ENCODE results near the gene OR4D1.
A peak's percentile ranks its signal among the peaks of the same experiment; 100 is the strongest.

Gene OR4D1

GRCh38 chr17:58150394-58150793 lies 2.2 kb downstream of the OR4D1 start:
- no peak for DNase-seq
- intact Hi-C loops (cut with DNase I), result no loop called here

- no peak for DNase-seq
- intact Hi-C loops (cut with DNase I), result no loop called here
Observed at GRCh38 chr17:58153046-58153445, 4.9 kb downstream of the OR4D1 start.

GRCh38 chr17:58153671-58154070 lies 5.5 kb downstream of the OR4D1 start:
- no peak for DNase-seq
- intact Hi-C loops (cut with DNase I), result no loop called here

GRCh38 chr17:58156839-58157803 lies 8.9 kb downstream of the OR4D1 start:
- DNase-seq, result peak in 7 of 10 donors; percentile 19 to 85 (median 51)
- intact Hi-C loops (cut with DNase I), result no loop called here

- intact Hi-C loops (cut with DNase I), result no loop called here
- DNase-seq, result no peak
Observed at GRCh38 chr17:58158181-58158580, 10.0 kb downstream of the OR4D1 start.

GRCh38 chr17:58161566-58161965 lies 13.4 kb downstream of the OR4D1 start:
- DNase-seq, result no peak
- intact Hi-C loops (cut with DNase I), result no loop called here

- intact Hi-C loops (cut with DNase I), result no loop called here
- DNase-seq, result no peak
Observed at GRCh38 chr17:58165981-58166380, 17.8 kb downstream of the OR4D1 start.

GRCh38 chr17:58166682-58167081 lies 18.5 kb downstream of the OR4D1 start, which contains the start of gene OR4D2:
Gene OR4D2 (plus strand): TSS chr17:58166982. CDS start chr17:58169656, 2,674 bp downstream.
- intact Hi-C loops (cut with DNase I), result no loop called here
- no peak for DNase-seq

GRCh38 chr17:58170622-58171021 lies 22.4 kb downstream of the OR4D1 start:
- no peak for DNase-seq
- intact Hi-C loops (cut with DNase I), result loop anchor here (5.0 kb wide), 1 partner anchor 48 kb away; no protein-coding TSS in a partner anchor

GRCh38 chr17:58172369-58173071 lies 24.3 kb downstream of the OR4D1 start:
- intact Hi-C loops (cut with DNase I), result loop anchor here (5.0 kb wide), 1 partner anchor 50 kb away; no protein-coding TSS in a partner anchor
- DNase-seq, result no peak

GRCh38 chr17:58174871-58175270 lies 26.7 kb downstream of the OR4D1 start:
- DNase-seq, result no peak
- intact Hi-C loops (cut with DNase I), result loop anchor here (5.0 kb wide), 1 partner anchor 53 kb away; no protein-coding TSS in a partner anchor

- intact Hi-C loops (cut with DNase I), result no loop called here
- DNase-seq, result no peak
Observed at GRCh38 chr17:58176200-58176599, 28.0 kb downstream of the OR4D1 start.

GRCh38 chr17:58181796-58182195 lies 33.6 kb downstream of the OR4D1 start:
- intact Hi-C loops (cut with DNase I), result no loop called here
- DNase-seq, result no peak

- intact Hi-C loops (cut with DNase I), result no loop called here
- DNase-seq, result no peak
Observed at GRCh38 chr17:58183514-58183913, 35.3 kb downstream of the OR4D1 start.

GRCh38 chr17:58184308-58184985 lies 36.3 kb downstream of the OR4D1 start:
- DNase-seq, result no peak
- intact Hi-C loops (cut with DNase I), result no loop called here

- DNase-seq, result no peak
- intact Hi-C loops (cut with DNase I), result no loop called here
Observed at GRCh38 chr17:58184986-58185761, 37.0 kb downstream of the OR4D1 start.

- no peak for DNase-seq
- intact Hi-C loops (cut with DNase I), result no loop called here
Observed at GRCh38 chr17:58186591-58186990, 38.4 kb downstream of the OR4D1 start.

- DNase-seq, result no peak
- intact Hi-C loops (cut with DNase I), result no loop called here
Observed at GRCh38 chr17:58187063-58187462, 38.9 kb downstream of the OR4D1 start.

- no peak for DNase-seq
- intact Hi-C loops (cut with DNase I), result no loop called here
Observed at GRCh38 chr17:58187675-58188074, 39.5 kb downstream of the OR4D1 start.
